Rectal smooth muscle tissue (tissue), 1 donor: ENCODE data around the gene KLK2.
"Not testable (repeated sequence)": the region's sequence is repeated elsewhere in the genome, so short reads cannot be mapped to it uniquely, and the experiment has no call there.

Experiments used
- H3K27ac ChIP-seq: one replicate; pipeline ENCODE4 v1.7.0; 2013; ENCODE audit warnings: low read depth, low read length, inconsistent platforms
- H3K27me3 ChIP-seq: one replicate; pipeline ENCODE4 v1.7.0; 2013; ENCODE audit warnings: low read length; ENCODE audit not compliant: control insufficient read depth, insufficient read depth
- H3K36me3 ChIP-seq: one replicate; pipeline ENCODE4 v1.7.0; 2013; ENCODE audit warnings: low read length; ENCODE audit not compliant: control insufficient read depth, insufficient read depth
- H3K4me1 ChIP-seq: one replicate; pipeline ENCODE4 v1.7.0; 2013; ENCODE audit warnings: low read length; ENCODE audit not compliant: control insufficient read depth, insufficient read depth
- H3K4me3 ChIP-seq: one replicate; pipeline ENCODE4 v1.7.0; 2013; ENCODE audit warnings: low read length
- H3K9ac ChIP-seq: one replicate; pipeline ENCODE4 v1.7.0; 2013; ENCODE audit warnings: low read length

The KLK2 gene

GRCh38 chr19:50880241-50880640, 7.0 kb downstream of the KLK2 start:
- H3K36me3 ChIP-seq, result no peaks in the 10 kb centered on the region
- H3K9ac ChIP-seq, result no peak overlapping the region
- no peaks in the 10 kb centered on the region for H3K27me3 ChIP-seq
- H3K27ac ChIP-seq, result no peak overlapping the region
- no peaks in the 10 kb centered on the region for H3K4me1 ChIP-seq
- no peak overlapping the region for H3K4me3 ChIP-seq

DNA sequence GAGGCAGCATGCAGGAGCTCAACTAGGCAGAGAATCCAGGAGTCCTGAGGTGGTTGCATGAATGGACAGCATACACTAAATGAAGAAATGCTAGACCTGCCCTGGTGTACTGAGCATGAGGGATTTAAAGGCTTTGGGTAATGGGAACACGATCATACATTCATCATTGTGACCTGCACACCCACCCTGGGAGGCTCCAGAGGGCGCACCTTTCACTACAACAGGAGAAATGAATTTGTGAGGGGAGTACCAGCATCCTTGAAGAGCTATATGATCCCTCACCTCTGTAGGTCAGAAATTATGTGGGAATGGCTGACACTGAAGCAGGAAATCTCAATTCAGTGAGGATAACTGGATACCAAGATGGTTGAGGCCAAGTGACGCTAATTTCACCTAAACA, 8.9 kb downstream of the KLK2 start:
- Histone ChIP-seq H3K27ac (no peak overlapping the region), H3K9ac (no peak overlapping the region), H3K27me3 (no peaks in the 10 kb centered on the region), H3K36me3 (no peaks in the 10 kb centered on the region), H3K4me1 (no peaks in the 10 kb centered on the region), H3K4me3 (no peak overlapping the region)

DNA sequence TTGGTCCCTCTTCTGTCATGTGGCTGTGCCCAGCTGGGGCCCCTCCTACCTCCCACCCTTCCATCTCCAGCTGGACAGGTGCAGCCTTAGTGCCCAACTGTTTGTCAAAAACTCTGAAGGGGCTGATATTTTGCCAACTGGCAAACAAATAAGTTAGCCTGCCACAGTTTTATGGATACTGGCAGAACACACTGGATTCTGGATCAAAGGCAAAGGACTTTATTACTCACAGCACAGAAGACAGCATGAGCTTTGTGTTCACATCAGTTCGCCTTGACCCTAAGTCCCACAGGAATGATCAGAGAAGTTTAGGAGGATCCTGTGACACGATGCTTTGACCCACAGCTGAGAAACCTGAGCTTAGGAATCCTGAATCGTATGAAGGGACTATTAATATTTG, 16.4 kb downstream of the KLK2 start:
- Histone ChIP-seq H3K36me3 (no peaks in the 10 kb centered on the region), H3K27me3 (no peaks in the 10 kb centered on the region), H3K27ac (no peak overlapping the region), H3K4me1 (no peaks in the 10 kb centered on the region), H3K4me3 (no peak overlapping the region), H3K9ac (no peak overlapping the region)

GRCh38 chr19:50890422-50891252, 17.4 kb downstream of the KLK2 start:
- Histone ChIP-seq H3K36me3 (no peaks in the 10 kb centered on the region), H3K4me1 (no peaks in the 10 kb centered on the region), H3K27me3 (no peaks in the 10 kb centered on the region), H3K27ac (no peak overlapping the region), H3K9ac (no peak overlapping the region), H3K4me3 (no peak overlapping the region)

DNA sequence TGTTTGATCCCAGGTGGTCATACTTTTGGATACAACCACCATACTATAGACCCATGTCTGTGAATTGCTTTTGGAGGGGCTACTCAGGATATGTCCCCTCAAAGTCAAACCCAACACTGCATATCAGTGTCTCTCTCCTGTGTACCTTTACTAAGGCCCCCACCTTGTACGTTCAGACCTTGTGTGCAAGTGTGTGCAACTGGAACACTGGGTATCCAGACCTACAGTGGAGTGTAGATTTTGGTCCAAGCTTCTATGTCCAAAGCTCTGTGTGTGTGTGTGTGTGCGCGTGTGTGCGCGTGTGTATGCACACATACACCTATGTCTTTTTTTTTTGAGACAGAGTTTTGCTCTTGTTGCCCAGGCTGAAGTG, 18.0 kb downstream of the KLK2 start:
- Histone ChIP-seq H3K27ac (no peak overlapping the region), H3K4me1 (no peaks in the 10 kb centered on the region), H3K4me3 (no peak overlapping the region), H3K9ac (no peak overlapping the region), H3K36me3 (no peaks in the 10 kb centered on the region), H3K27me3 (no peaks in the 10 kb centered on the region)

GRCh38 chr19:50893047-50893736, 20.0 kb downstream of the KLK2 start:
- Histone ChIP-seq H3K9ac (no peak overlapping the region), H3K4me3 (no peak overlapping the region), H3K27me3 (no peaks in the 10 kb centered on the region), H3K36me3 (no peaks in the 10 kb centered on the region), H3K27ac (no peak overlapping the region), H3K4me1 (no peaks in the 10 kb centered on the region)

DNA sequence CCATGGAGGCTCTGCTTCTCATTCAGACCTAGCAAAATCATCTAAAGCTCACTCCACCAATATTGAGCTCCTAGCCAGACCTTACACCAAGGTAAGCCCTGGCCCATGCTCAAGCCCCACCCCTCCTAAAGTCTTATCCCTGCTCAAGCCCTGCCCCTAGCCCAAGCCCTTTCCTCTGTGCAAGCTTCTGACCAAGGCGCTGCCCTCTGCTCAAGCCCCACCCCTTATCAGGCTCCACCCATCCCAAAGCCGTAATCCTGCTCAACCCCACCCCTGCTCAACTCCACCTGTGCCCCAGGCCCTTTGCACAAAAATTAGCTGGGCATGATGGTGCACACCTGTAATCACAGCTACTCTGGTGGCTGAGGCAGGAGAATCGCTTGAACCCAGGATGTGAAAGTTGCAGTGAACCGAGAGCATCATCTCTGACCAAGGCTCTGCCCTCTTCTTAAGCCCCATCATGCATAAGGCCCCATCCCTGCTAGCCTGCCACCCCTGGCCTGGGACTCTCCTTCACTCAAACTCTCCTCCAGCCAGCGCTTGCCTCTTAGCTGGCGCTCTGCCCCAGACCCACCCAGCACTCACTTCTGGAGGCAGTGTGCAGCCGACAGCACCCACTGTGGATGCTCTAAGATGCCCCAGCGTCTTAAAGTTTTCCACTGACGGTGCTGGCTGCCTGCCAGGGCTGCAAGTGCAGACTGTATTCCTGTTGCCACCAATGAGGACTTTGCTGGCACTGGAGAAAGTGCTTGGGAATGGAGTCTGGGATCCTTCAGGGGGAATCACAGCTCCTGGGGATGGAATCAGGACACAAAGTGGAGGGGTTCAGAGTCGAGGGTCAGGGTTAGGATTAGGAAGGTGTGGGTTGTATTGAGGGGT, 21.5 kb downstream of the KLK2 start:
- Histone ChIP-seq H3K27ac (no peak overlapping the region), H3K36me3 (no peaks in the 10 kb centered on the region), H3K9ac (no peak overlapping the region), H3K4me1 (no peaks in the 10 kb centered on the region), H3K27me3 (no peaks in the 10 kb centered on the region), H3K4me3 (no peak overlapping the region)

- not testable (repeated sequence) for H3K27ac ChIP-seq, H3K4me1 ChIP-seq, H3K36me3 ChIP-seq, H3K9ac ChIP-seq, H3K4me3 ChIP-seq, H3K27me3 ChIP-seq
Observed at GRCh38 chr19:50896089-50896590, 22.9 kb downstream of the KLK2 start.

- H3K4me1 ChIP-seq, result no peaks in the 10 kb centered on the region
- no peak overlapping the region for H3K9ac ChIP-seq
- H3K27ac ChIP-seq, result no peak overlapping the region
- no peaks in the 10 kb centered on the region for H3K36me3 ChIP-seq
- H3K4me3 ChIP-seq, result no peak overlapping the region
- no peaks in the 10 kb centered on the region for H3K27me3 ChIP-seq
Observed at GRCh38 chr19:50896591-50897190, 23.5 kb downstream of the KLK2 start.

DNA sequence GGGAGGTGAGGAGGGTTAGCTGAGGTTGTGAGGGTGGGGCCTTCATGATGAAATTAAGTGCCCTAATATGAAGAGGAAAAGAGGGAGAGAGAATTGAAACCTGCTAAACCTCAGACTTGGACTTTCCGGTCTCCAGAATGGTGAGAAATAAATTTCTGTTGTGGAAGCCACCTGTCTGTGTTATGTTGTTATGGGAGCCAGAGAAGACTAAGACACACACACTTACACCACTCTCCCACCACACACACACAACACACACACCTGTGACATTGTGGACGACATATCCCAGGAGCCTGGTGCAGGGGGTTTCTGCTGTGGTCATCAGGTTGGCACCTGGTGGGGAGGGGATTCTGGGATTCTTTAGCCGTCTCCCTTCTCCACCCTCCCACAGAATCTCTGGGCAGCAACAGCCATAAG, 24.0 kb downstream of the KLK2 start:
- H3K4me3 ChIP-seq, result no peak overlapping the region
- no peaks in the 10 kb centered on the region for H3K27me3 ChIP-seq
- no peak overlapping the region for H3K27ac ChIP-seq

DNA sequence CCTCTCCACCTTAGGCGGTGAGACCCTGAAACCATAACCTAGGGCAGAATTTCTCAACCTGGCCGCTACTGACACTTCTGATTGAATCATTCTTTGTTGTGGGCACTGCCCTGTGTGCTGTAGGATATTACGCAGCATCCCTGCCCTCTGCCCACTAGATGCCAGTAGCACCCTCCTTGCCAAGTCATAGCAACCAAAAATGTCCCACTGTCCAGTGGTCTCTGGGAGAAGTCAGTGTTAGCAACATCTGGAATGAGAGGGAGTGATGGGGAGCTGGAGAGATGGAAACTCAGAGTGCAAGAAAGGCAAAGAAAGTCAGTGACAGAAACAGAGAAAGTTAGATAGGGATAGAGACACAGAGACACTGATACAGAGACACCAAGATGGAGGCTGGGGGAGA, 24.4 kb downstream of the KLK2 start:
- H3K36me3 ChIP-seq, result no peaks in the 10 kb centered on the region

More for the DNA sequence above, 24.0 kb downstream of the KLK2 start:
- Histone ChIP-seq H3K4me1 (no peaks in the 10 kb centered on the region), H3K9ac (no peak overlapping the region), H3K36me3 (no peaks in the 10 kb centered on the region)

GRCh38 chr19:50898018-50898417, 24.8 kb downstream of the KLK2 start:
- no peaks in the 10 kb centered on the region for H3K36me3 ChIP-seq
- no peak overlapping the region for H3K27ac ChIP-seq
- H3K27me3 ChIP-seq, result no peaks in the 10 kb centered on the region
- no peaks in the 10 kb centered on the region for H3K4me1 ChIP-seq
- H3K4me3 ChIP-seq, result no peak overlapping the region
- H3K9ac ChIP-seq, result no peak overlapping the region

More for the DNA sequence above, 24.4 kb downstream of the KLK2 start:
- no peaks in the 10 kb centered on the region for H3K4me1 ChIP-seq
- no peak overlapping the region for H3K27ac ChIP-seq
- H3K9ac ChIP-seq, result no peak overlapping the region
- no peak overlapping the region for H3K4me3 ChIP-seq
- H3K27me3 ChIP-seq, result no peaks in the 10 kb centered on the region
